Measurements from ENCODE around the gene SLC26A9.
"Not testable (repeated sequence)": the region's sequence is repeated elsewhere in the genome, so short reads cannot be mapped to it uniquely, and the experiment has no call there.

The SLC26A9 gene

GRCh38 chr1:205890631-205891030, 52.6 kb downstream of the SLC26A9 start:
- not testable (repeated sequence) for H3K4me1 ChIP-seq (ENCODE audit: insufficient read depth, low read length); H3K36me3 ChIP-seq (ENCODE audit: insufficient read depth, low read length); H3K9ac ChIP-seq (ENCODE audit: low read depth, low read length); H3K9me3 ChIP-seq (ENCODE audit: control insufficient read depth, insufficient read depth, low read length)

GRCh38 chr1:205889706-205890105, 53.5 kb downstream of the SLC26A9 start:
- not testable (repeated sequence) for H3K9me3 ChIP-seq (ENCODE audit: control insufficient read depth, insufficient read depth, low read length); H3K9ac ChIP-seq (ENCODE audit: low read depth, low read length); H3K4me1 ChIP-seq (ENCODE audit: insufficient read depth, low read length); H3K36me3 ChIP-seq (ENCODE audit: insufficient read depth, low read length)

- not testable (repeated sequence) for H3K4me1 ChIP-seq (ENCODE audit: insufficient read depth, low read length); H3K9me3 ChIP-seq (ENCODE audit: control insufficient read depth, insufficient read depth, low read length); H3K9ac ChIP-seq (ENCODE audit: low read depth, low read length); H3K36me3 ChIP-seq (ENCODE audit: insufficient read depth, low read length)
These were observed 54.2 kb downstream of the SLC26A9 start for GRCh38 chr1:205889006-205889405.

GRCh38 chr1:205883792-205884191, 59.5 kb downstream of the SLC26A9 start:
- no peaks in the 10 kb centered on the region; the same call in 1 of the 2 replicates for H3K9me3 ChIP-seq (ENCODE audit: control insufficient read depth, insufficient read depth, low read length)

GRCh38 chr1:205880923-205881322, 62.3 kb downstream of the SLC26A9 start:
- Histone ChIP-seq H3K4me1 (ENCODE audit: insufficient read depth, low read length) (no peaks in the 10 kb centered on the region), H3K36me3 (ENCODE audit: insufficient read depth, low read length) (no peaks in the 10 kb centered on the region), H3K9ac (ENCODE audit: low read depth, low read length) (no peak overlapping the region), H3K9me3 (ENCODE audit: control insufficient read depth, insufficient read depth, low read length) (no peaks in the 10 kb centered on the region; the same call in 1 of the 2 replicates)

More at GRCh38 chr1:205883792-205884191, 59.5 kb downstream of the SLC26A9 start:
- Histone ChIP-seq H3K4me1 (ENCODE audit: insufficient read depth, low read length) (no peaks in the 10 kb centered on the region), H3K9ac (ENCODE audit: low read depth, low read length) (no peak overlapping the region), H3K36me3 (ENCODE audit: insufficient read depth, low read length) (no peaks in the 10 kb centered on the region)

GRCh38 chr1:205879974-205880373, 63.3 kb downstream of the SLC26A9 start:
- Histone ChIP-seq H3K9me3 (ENCODE audit: control insufficient read depth, insufficient read depth, low read length) (no peaks in the 10 kb centered on the region; the same call in 1 of the 2 replicates), H3K4me1 (ENCODE audit: insufficient read depth, low read length) (no peaks in the 10 kb centered on the region), H3K36me3 (ENCODE audit: insufficient read depth, low read length) (no peaks in the 10 kb centered on the region), H3K9ac (ENCODE audit: low read depth, low read length) (no peak overlapping the region)

- Histone ChIP-seq H3K4me1 (ENCODE audit: insufficient read depth, low read length) (no peaks in the 10 kb centered on the region), H3K9ac (ENCODE audit: low read depth, low read length) (no peak overlapping the region), H3K36me3 (ENCODE audit: insufficient read depth, low read length) (no peaks in the 10 kb centered on the region), H3K9me3 (ENCODE audit: control insufficient read depth, insufficient read depth, low read length) (no peaks in the 10 kb centered on the region; the same call in 1 of the 2 replicates)
These were observed 65.2 kb downstream of the SLC26A9 start for GRCh38 chr1:205878026-205878425.

GRCh38 chr1:205873148-205873547, 70.1 kb downstream of the SLC26A9 start:
- H3K4me1 ChIP-seq (ENCODE audit: insufficient read depth, low read length); H3K9me3 ChIP-seq (ENCODE audit: control insufficient read depth, insufficient read depth, low read length); H3K9ac ChIP-seq (ENCODE audit: low read depth, low read length); H3K36me3 ChIP-seq (ENCODE audit: insufficient read depth, low read length): not testable (repeated sequence)

- Histone ChIP-seq H3K9me3 (ENCODE audit: control insufficient read depth, insufficient read depth, low read length) (no peaks in the 10 kb centered on the region), H3K36me3 (ENCODE audit: insufficient read depth, low read length) (no peaks in the 10 kb centered on the region), H3K9ac (ENCODE audit: low read depth, low read length) (no peak overlapping the region), H3K4me1 (ENCODE audit: insufficient read depth, low read length) (no peaks in the 10 kb centered on the region)
These were observed 73.0 kb downstream of the SLC26A9 start for GRCh38 chr1:205870236-205870635.
